GM12878 (cell line): Measurements from ENCODE around the gene SIRT5. TPM values are rescaled to one million over a fixed set of nuclear protein-coding genes. Genes with fewer than 3 reads are reported as not detected.

Source experiments
- BMI1 ChIP-seq: fragments of 450-650 bp; IDR thresholded peaks from 2 replicates; pipeline ENCODE4 v1.6.1; 2016; ENCODE audit warnings: mild to moderate bottlenecking, moderate library complexity, borderline replicate concordance
- CHD2 ChIP-seq: IDR thresholded peaks from 2 replicates; pipeline ENCODE4 v1.6.1; 2011; ENCODE audit warnings: low read depth, low read length, improper control_type of control experiment, borderline replicate concordance
- EGR1 ChIP-seq, 2 experiments: IDR thresholded peaks; 1 replicate in 1 of 2; 2 replicates in 1 of 2; pipeline ENCODE4 v1.6.1; 2011 to 2012; ENCODE audit warnings: low read depth in 2 of 2, low read length in 2 of 2, borderline replicate concordance in 1 of 2, mild to moderate bottlenecking in 1 of 2, moderate library complexity in 1 of 2
- IKZF1 ChIP-seq: fragments of 450-650 bp; conservative IDR thresholded peaks from 2 replicates; pipeline ENCODE4 v1.6.1; 2017; ENCODE audit warnings: antibody characterized with exemption, mild to moderate bottlenecking
- MAX ChIP-seq: IDR thresholded peaks from 2 replicates; pipeline ENCODE4 v1.6.1; 2012; ENCODE audit warnings: low read depth, low read length, improper control_type of control experiment
- MYB ChIP-seq: fragments of 150-350 bp; IDR thresholded peaks from 2 replicates; pipeline ENCODE4 v1.6.1; 2014; ENCODE audit warnings: mild to moderate bottlenecking, low read depth, low read length, borderline replicate concordance
- NBN ChIP-seq: fragments of 450-650 bp; IDR thresholded peaks from 2 replicates; pipeline ENCODE4 v1.6.1; 2016
- PML ChIP-seq: IDR thresholded peaks from 2 replicates; pipeline ENCODE4 v1.6.1; 2012; ENCODE audit warnings: low read length, inconsistent platforms
- POLR2A ChIP-seq: IDR thresholded peaks from 2 replicates; pipeline ENCODE4 v1.6.1; 2011; ENCODE audit warnings: low read depth, mild to moderate bottlenecking, low read length
- RAD21 ChIP-seq: IDR thresholded peaks from 2 replicates; pipeline ENCODE4 v1.6.1; 2011; ENCODE audit warnings: mild to moderate bottlenecking, low read depth, low read length, moderate library complexity; ENCODE audit not compliant: insufficient read depth
- RAD51 ChIP-seq: fragments of 450-650 bp; IDR thresholded peaks from 2 replicates; pipeline ENCODE4 v1.6.1; 2016; ENCODE audit warnings: moderate library complexity, mild to moderate bottlenecking, inconsistent platforms
- RBBP5 ChIP-seq: fragments of 200-600 bp; sonication (generic); conservative IDR thresholded peaks from 2 replicates; pipeline ENCODE4 v1.6.1; 2016
- RFX5 ChIP-seq: IDR thresholded peaks from 2 replicates; pipeline ENCODE4 v1.6.1; 2011; ENCODE audit warnings: low read depth, low read length, improper control_type of control experiment
- SIN3A ChIP-seq: IDR thresholded peaks from 2 replicates; pipeline ENCODE4 v1.6.1; 2012; ENCODE audit warnings: low read depth, low read length, improper control_type of control experiment
- STAT1 ChIP-seq: fragments of 450-650 bp; conservative IDR thresholded peaks from 2 replicates; pipeline ENCODE4 v1.6.1; 2014; ENCODE audit warnings: antibody characterized with exemption, mild to moderate bottlenecking
- ZNF384 ChIP-seq: IDR thresholded peaks from 2 replicates; pipeline ENCODE4 v1.6.1; 2012; ENCODE audit warnings: low read depth, mild to moderate bottlenecking, low read length, improper control_type of control experiment, borderline replicate concordance
- polyA plus RNA-seq, 11 experiments: library from polyadenylated mRNA; depleted of rRNA in 4 of 11; unstranded in 6 of 11; stranded (reverse) in 5 of 11; fragments of >200 nt; fragmentation: Nextera tagmentation in 4 of 11; fragmentation: Illumina TruSeq in 1 of 11; extraction: Ambion mirVana in 4 of 11; extraction: Trizol in 1 of 11; gene quantifications; 1 replicate in 1 of 11; 2 replicates in 10 of 11; pipeline versions ENCODE4 v1.2.1 to v1.2.3, GENCODE V29; 2011 to 2016; ENCODE audit warnings: inconsistent platforms in 2 of 11, missing spikeins in 2 of 11, low read depth in 1 of 11
- total RNA-seq, 4 experiments: library from RNA; depleted of rRNA in 3 of 4; stranded (reverse); fragments of >200 nt in 3 of 4; fragmentation: Illumina TruSeq in 1 of 4; extraction: Trizol in 1 of 4; gene quantifications; 2 replicates each; pipeline versions ENCODE4 v1.2.1 to v1.2.3, GENCODE V29; 2013 to 2021
- TF ChIP-seq, protein P1 (sequence below): IDR thresholded peaks from 2 replicates; pipeline ENCODE4 v1.6.1; 2012; ENCODE audit warnings: improper control_type of control experiment, low read depth, low read length; ENCODE audit not compliant: insufficient replicate concordance
- TF ChIP-seq, protein P2 (sequence below): fragments of 450-650 bp; IDR thresholded peaks from 2 replicates; pipeline ENCODE4 v1.6.1; 2016; ENCODE audit warnings: mild to moderate bottlenecking
- TF ChIP-seq, protein P3 (sequence below): fragments of 150-350 bp; IDR thresholded peaks from 2 replicates; pipeline ENCODE4 v1.6.1; 2014; ENCODE audit warnings: mild to moderate bottlenecking, low read depth, low read length
- TF ChIP-seq, protein P4 (sequence below): fragments of 450-650 bp; IDR thresholded peaks from 2 replicates; pipeline ENCODE4 v1.6.1; 2016; ENCODE audit warnings: mild to moderate bottlenecking

SIRT5 gene
- total and polyA plus RNA-seq, 10 of the 15 experiments (the other 5 are each of a cell fraction or from before 2014, with no cell fraction given), result 1.7 to 12.4 (median 10.0) TPM

GRCh38 chr6:13574571-13575376, at the start of gene SIRT5 (continued):
- TF ChIP-seq PML (0 out of 2 replicates have a peak, but pooled peaks have one; percentile 7), EGR1 (IDR thresholded peaks at IDR 0.05; ENCODE audit: borderline replicate concordance in 1 of 2, low read depth in 2 of 2, low read length in 2 of 2) (no peak; a peak in 1 of 3 replicates), RFX5 (no peak), ZNF384 (no peak), NBN (peak; percentile 86), POLR2A (peak; percentile 84), RAD21 (no peak), CHD2 (no peak), RAD51 (no peak), MYB (no peak), BMI1 (no peak), IKZF1 (peak; percentile 72), STAT1 (no peak), RBBP5 (no peak), MAX (0 out of 2 replicates have a peak, but pooled peaks have one; percentile 4), SIN3A (no peak)
- TF ChIP-seq, protein P1, sequence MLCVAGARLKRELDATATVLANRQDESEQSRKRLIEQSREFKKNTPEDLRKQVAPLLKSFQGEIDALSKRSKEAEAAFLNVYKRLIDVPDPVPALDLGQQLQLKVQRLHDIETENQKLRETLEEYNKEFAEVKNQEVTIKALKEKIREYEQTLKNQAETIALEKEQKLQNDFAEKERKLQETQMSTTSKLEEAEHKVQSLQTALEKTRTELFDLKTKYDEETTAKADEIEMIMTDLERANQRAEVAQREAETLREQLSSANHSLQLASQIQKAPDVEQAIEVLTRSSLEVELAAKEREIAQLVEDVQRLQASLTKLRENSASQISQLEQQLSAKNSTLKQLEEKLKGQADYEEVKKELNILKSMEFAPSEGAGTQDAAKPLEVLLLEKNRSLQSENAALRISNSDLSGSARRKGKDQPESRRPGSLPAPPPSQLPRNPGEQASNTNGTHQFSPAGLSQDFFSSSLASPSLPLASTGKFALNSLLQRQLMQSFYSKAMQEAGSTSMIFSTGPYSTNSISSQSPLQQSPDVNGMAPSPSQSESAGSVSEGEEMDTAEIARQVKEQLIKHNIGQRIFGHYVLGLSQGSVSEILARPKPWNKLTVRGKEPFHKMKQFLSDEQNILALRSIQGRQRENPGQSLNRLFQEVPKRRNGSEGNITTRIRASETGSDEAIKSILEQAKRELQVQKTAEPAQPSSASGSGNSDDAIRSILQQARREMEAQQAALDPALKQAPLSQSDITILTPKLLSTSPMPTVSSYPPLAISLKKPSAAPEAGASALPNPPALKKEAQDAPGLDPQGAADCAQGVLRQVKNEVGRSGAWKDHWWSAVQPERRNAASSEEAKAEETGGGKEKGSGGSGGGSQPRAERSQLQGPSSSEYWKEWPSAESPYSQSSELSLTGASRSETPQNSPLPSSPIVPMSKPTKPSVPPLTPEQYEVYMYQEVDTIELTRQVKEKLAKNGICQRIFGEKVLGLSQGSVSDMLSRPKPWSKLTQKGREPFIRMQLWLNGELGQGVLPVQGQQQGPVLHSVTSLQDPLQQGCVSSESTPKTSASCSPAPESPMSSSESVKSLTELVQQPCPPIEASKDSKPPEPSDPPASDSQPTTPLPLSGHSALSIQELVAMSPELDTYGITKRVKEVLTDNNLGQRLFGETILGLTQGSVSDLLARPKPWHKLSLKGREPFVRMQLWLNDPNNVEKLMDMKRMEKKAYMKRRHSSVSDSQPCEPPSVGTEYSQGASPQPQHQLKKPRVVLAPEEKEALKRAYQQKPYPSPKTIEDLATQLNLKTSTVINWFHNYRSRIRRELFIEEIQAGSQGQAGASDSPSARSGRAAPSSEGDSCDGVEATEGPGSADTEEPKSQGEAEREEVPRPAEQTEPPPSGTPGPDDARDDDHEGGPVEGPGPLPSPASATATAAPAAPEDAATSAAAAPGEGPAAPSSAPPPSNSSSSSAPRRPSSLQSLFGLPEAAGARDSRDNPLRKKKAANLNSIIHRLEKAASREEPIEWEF, result no peak
- TF ChIP-seq, protein P2, sequence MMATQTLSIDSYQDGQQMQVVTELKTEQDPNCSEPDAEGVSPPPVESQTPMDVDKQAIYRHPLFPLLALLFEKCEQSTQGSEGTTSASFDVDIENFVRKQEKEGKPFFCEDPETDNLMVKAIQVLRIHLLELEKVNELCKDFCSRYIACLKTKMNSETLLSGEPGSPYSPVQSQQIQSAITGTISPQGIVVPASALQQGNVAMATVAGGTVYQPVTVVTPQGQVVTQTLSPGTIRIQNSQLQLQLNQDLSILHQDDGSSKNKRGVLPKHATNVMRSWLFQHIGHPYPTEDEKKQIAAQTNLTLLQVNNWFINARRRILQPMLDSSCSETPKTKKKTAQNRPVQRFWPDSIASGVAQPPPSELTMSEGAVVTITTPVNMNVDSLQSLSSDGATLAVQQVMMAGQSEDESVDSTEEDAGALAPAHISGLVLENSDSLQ, result no peak
- TF ChIP-seq, protein P3, sequence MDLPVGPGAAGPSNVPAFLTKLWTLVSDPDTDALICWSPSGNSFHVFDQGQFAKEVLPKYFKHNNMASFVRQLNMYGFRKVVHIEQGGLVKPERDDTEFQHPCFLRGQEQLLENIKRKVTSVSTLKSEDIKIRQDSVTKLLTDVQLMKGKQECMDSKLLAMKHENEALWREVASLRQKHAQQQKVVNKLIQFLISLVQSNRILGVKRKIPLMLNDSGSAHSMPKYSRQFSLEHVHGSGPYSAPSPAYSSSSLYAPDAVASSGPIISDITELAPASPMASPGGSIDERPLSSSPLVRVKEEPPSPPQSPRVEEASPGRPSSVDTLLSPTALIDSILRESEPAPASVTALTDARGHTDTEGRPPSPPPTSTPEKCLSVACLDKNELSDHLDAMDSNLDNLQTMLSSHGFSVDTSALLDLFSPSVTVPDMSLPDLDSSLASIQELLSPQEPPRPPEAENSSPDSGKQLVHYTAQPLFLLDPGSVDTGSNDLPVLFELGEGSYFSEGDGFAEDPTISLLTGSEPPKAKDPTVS, result no peak
- TF ChIP-seq, protein P4, sequence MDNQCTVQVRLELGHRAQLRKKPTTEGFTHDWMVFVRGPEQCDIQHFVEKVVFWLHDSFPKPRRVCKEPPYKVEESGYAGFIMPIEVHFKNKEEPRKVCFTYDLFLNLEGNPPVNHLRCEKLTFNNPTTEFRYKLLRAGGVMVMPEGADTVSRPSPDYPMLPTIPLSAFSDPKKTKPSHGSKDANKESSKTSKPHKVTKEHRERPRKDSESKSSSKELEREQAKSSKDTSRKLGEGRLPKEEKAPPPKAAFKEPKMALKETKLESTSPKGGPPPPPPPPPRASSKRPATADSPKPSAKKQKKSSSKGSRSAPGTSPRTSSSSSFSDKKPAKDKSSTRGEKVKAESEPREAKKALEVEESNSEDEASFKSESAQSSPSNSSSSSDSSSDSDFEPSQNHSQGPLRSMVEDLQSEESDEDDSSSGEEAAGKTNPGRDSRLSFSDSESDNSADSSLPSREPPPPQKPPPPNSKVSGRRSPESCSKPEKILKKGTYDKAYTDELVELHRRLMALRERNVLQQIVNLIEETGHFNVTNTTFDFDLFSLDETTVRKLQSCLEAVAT, result peak; percentile 63
